ENCODE measurements around the gene NUMBL. TPM values are rescaled to one million over a fixed set of nuclear protein-coding genes. Genes with fewer than 3 reads are reported as not detected.
"Not testable (repeated sequence)": the region's sequence is repeated elsewhere in the genome, so short reads cannot be mapped to it uniquely, and the experiment has no call there.

The NUMBL gene
- total RNA-seq, 1 donor from 2014 or later, result 16.8 TPM

GRCh38 chr19:40677156-40677555 lies 13.3 kb downstream of the NUMBL start:
- ATAC-seq (no peak), DNase-seq (ENCODE audit: missing footprints) (no peak)
- intact Hi-C loops (cut with DNase I), result no loop called here

GRCh38 chr19:40674291-40674690 lies 16.2 kb downstream of the NUMBL start:
- ATAC-seq (no peak), DNase-seq (ENCODE audit: missing footprints) (no peak)
- intact Hi-C loops (cut with DNase I), result no loop called here

- intact Hi-C loops (cut with DNase I), result no loop called here
- ATAC-seq, result no peak
- DNase-seq (ENCODE audit: missing footprints), result no peak
These were observed 17.1 kb downstream of the NUMBL start for GRCh38 chr19:40673397-40673796.

GRCh38 chr19:40672573-40673299 lies 17.7 kb downstream of the NUMBL start:
- no peak for ATAC-seq

GRCh38 chr19:40672038-40672437 lies 18.4 kb downstream of the NUMBL start:
- intact Hi-C loops (cut with DNase I), result no loop called here
- DNase-seq (ENCODE audit: missing footprints) (no peak), ATAC-seq (no peak)

More at GRCh38 chr19:40672573-40673299, 17.7 kb downstream of the NUMBL start:
- intact Hi-C loops (cut with DNase I), result no loop called here
- DNase-seq (ENCODE audit: missing footprints), result no peak

GRCh38 chr19:40671404-40671803 lies 19.0 kb downstream of the NUMBL start:
- DNase-seq (ENCODE audit: missing footprints) (no peak), ATAC-seq (peak; percentile 77)
- intact Hi-C loops (cut with DNase I), result no loop called here

- ATAC-seq (no peak), DNase-seq (ENCODE audit: missing footprints) (no peak)
- intact Hi-C loops (cut with DNase I), result no loop called here
These were observed 21.3 kb downstream of the NUMBL start for GRCh38 chr19:40668991-40669614.

GRCh38 chr19:40667602-40668001 lies 22.8 kb downstream of the NUMBL start:
- intact Hi-C loops (cut with DNase I), result no loop called here
- ATAC-seq, result no peak
- no peak for DNase-seq (ENCODE audit: missing footprints)

- intact Hi-C loops (cut with DNase I), result no loop called here
These were observed 23.5 kb downstream of the NUMBL start for GRCh38 chr19:40666803-40667438.

GRCh38 chr19:40663695-40664692 lies 26.5 kb downstream of the NUMBL start:
- DNase-seq (ENCODE audit: missing footprints) (no peak), ATAC-seq (peak; percentile 12)
- intact Hi-C loops (cut with DNase I), result loop anchor here (1.0 to 5.0 kb wide), 4 partner anchors 27 to 480 kb away; partner anchors contain the start of gene NUMBL

More at GRCh38 chr19:40666803-40667438, 23.5 kb downstream of the NUMBL start:
- ATAC-seq (no peak), DNase-seq (ENCODE audit: missing footprints) (no peak)

- DNase-seq (ENCODE audit: missing footprints), result peak; percentile 95
- ATAC-seq, result peak; percentile 88
- intact Hi-C loops (cut with DNase I), result loop anchor here (1.0 to 5.0 kb wide), 4 partner anchors 28 to 481 kb away; partner anchors contain the start of gene NUMBL
These were observed 27.3 kb downstream of the NUMBL start for GRCh38 chr19:40662925-40663694.

- intact Hi-C loops (cut with DNase I), result loop anchor here (2.0 to 5.0 kb wide), 3 partner anchors 29 to 146 kb away; partner anchors contain the start of gene NUMBL
- DNase-seq (ENCODE audit: missing footprints) (no peak), ATAC-seq (no peak)
These were observed 28.8 kb downstream of the NUMBL start for GRCh38 chr19:40661616-40662015.

- intact Hi-C loops (cut with DNase I), result no loop called here
These were observed 30.9 kb downstream of the NUMBL start for GRCh38 chr19:40659566-40659965.

GRCh38 chr19:40659116-40659515 lies 31.3 kb downstream of the NUMBL start:
- DNase-seq (ENCODE audit: missing footprints) (no peak), ATAC-seq (no peak)
- intact Hi-C loops (cut with DNase I), result no loop called here

More at GRCh38 chr19:40659566-40659965, 30.9 kb downstream of the NUMBL start:
- ATAC-seq (no peak), DNase-seq (ENCODE audit: missing footprints) (no peak)

GRCh38 chr19:40658031-40658430 lies 32.4 kb downstream of the NUMBL start:
- DNase-seq (ENCODE audit: missing footprints) (no peak), ATAC-seq (no peak)
- intact Hi-C loops (cut with DNase I), result no loop called here

- ATAC-seq; DNase-seq (ENCODE audit: missing footprints); intact Hi-C loops (cut with DNase I): not testable (repeated sequence)
These were observed 34.8 kb downstream of the NUMBL start for GRCh38 chr19:40655684-40656083.

- DNase-seq (ENCODE audit: missing footprints); intact Hi-C loops (cut with DNase I); ATAC-seq: not testable (repeated sequence)
These were observed 38.1 kb downstream of the NUMBL start for GRCh38 chr19:40652303-40652702.

Measured in Right ventricle myocardium inferior (tissue), 1 donor.